Measurements from ENCODE around the gene STX7. TPM values are rescaled to one million over a fixed set of nuclear protein-coding genes. Genes with fewer than 3 reads are reported as not detected.

The STX7 gene
- total RNA-seq, 1 donor from 2014 or later = 30.0 TPM

GRCh38 chr6:132478266-132478665, 34.6 kb downstream of the STX7 start:
- Mint-ChIP-seq H3K36me3 (ENCODE audit: low read depth) (no peaks in the 10 kb centered on the region), H3K9me3 (no peaks in the 10 kb centered on the region), H3K4me1 (peaks cover 3% of the 10 kb centered on the region), H3K4me3 (no peak overlapping the region), H3K27me3 (ENCODE audit: low read depth) (no peaks in the 10 kb centered on the region), H3K27ac (ENCODE audit: unreplicated experiment) (no peak overlapping the region)
- DNase-seq (ENCODE audit: low read depth, low spot score) = no peak
- no peak for TF ChIP-seq CTCF (conservative IDR thresholded peaks at IDR 0.05)

- Mint-ChIP-seq H3K27ac (ENCODE audit: unreplicated experiment) (no peak overlapping the region), H3K36me3 (ENCODE audit: low read depth) (no peaks in the 10 kb centered on the region), H3K4me3 (no peak overlapping the region), H3K4me1 (peaks cover 10% of the 10 kb centered on the region), H3K9me3 (no peaks in the 10 kb centered on the region), H3K27me3 (ENCODE audit: low read depth) (no peaks in the 10 kb centered on the region)
- TF ChIP-seq CTCF (conservative IDR thresholded peaks at IDR 0.05) = no peak
- DNase-seq (ENCODE audit: low read depth, low spot score) = no peak
Measured at GRCh38 chr6:132476688-132477087, 36.2 kb downstream of the STX7 start.

GRCh38 chr6:132475925-132476324, 37.0 kb downstream of the STX7 start:
- DNase-seq (ENCODE audit: low read depth, low spot score) = no peak
- TF ChIP-seq CTCF (conservative IDR thresholded peaks at IDR 0.05) = no peak
- Mint-ChIP-seq H3K9me3 (no peaks in the 10 kb centered on the region), H3K27me3 (ENCODE audit: low read depth) (no peaks in the 10 kb centered on the region), H3K4me1 (peaks cover 12% of the 10 kb centered on the region), H3K36me3 (ENCODE audit: low read depth) (no peaks in the 10 kb centered on the region), H3K27ac (ENCODE audit: unreplicated experiment) (no peak overlapping the region), H3K4me3 (no peak overlapping the region)

- no peak for TF ChIP-seq CTCF (conservative IDR thresholded peaks at IDR 0.05)
- Mint-ChIP-seq H3K27me3 (ENCODE audit: low read depth) (no peaks in the 10 kb centered on the region), H3K27ac (ENCODE audit: unreplicated experiment) (no peak overlapping the region), H3K4me3 (no peak overlapping the region), H3K9me3 (no peaks in the 10 kb centered on the region), H3K36me3 (ENCODE audit: low read depth) (no peaks in the 10 kb centered on the region), H3K4me1 (peaks cover 10% of the 10 kb centered on the region)
- no peak for DNase-seq (ENCODE audit: low read depth, low spot score)
Measured at GRCh38 chr6:132471787-132472186, 41.1 kb downstream of the STX7 start.

GRCh38 chr6:132466952-132467351, 46.0 kb downstream of the STX7 start:
- no peak for DNase-seq (ENCODE audit: low read depth, low spot score)
- no peaks in the 10 kb centered on the region for H3K9me3 Mint-ChIP-seq
- no peak overlapping the region for H3K4me3 Mint-ChIP-seq
- TF ChIP-seq CTCF (conservative IDR thresholded peaks at IDR 0.05) = no peak
- peaks cover 7% of the 10 kb centered on the region for H3K36me3 Mint-ChIP-seq (ENCODE audit: low read depth)
- no peak overlapping the region for H3K27ac Mint-ChIP-seq (ENCODE audit: unreplicated experiment)
- H3K27me3 Mint-ChIP-seq (ENCODE audit: low read depth) = no peaks in the 10 kb centered on the region
- H3K4me1 Mint-ChIP-seq = peaks cover 5% of the 10 kb centered on the region
